Measurements from ENCODE around the gene KCNQ1. TPM values are rescaled to one million over a fixed set of nuclear protein-coding genes. Genes with fewer than 3 reads are reported as not detected.

The KCNQ1 gene
- polyA plus RNA-seq, 1 of the 3 experiments (the other 2 are of a cell fraction): 0.05 TPM

- H2AFZ ChIP-seq (ENCODE audit: low read depth): no peak overlapping the region
- no peaks in the 10 kb centered on the region for H3K9me3 ChIP-seq
- no peaks in the 10 kb centered on the region for H3K36me3 ChIP-seq (replicated peaks in 1 of 2; ENCODE audit: control insufficient read depth in 1 of 2, insufficient read depth in 2 of 2, low read length in 1 of 2)
- no peak overlapping the region for H3K9ac ChIP-seq
- H3K4me3 ChIP-seq (ENCODE audit: low read depth in 2 of 2, low read length in 1 of 2): no peak overlapping the region
- no peak for TF ChIP-seq ELF1 (IDR thresholded peaks at IDR 0.05)
- TF ChIP-seq USF1 (IDR thresholded peaks at IDR 0.05; ENCODE audit: borderline replicate concordance, low read depth): no peak
- no peak for TF ChIP-seq PBX3 (IDR thresholded peaks at IDR 0.05)
- no peak for TF ChIP-seq SMC3 (IDR thresholded peaks at IDR 0.05; ENCODE audit: low read depth, low read length)
- TF ChIP-seq YY1 (IDR thresholded peaks at IDR 0.05; ENCODE audit: low read depth): no peak
- no peak for TF ChIP-seq EZH2phosphoT487 (IDR thresholded peaks at IDR 0.05; ENCODE audit: borderline replicate concordance, low read depth)
- ChIA-PET POLR2A (no interaction called here), CTCF (interaction anchor here (1.1 to 1.2 kb wide), 2 partner anchors 29 to 31 kb away, joined by 3 read pairs; partner anchors contain the start of gene CDKN1C)
- H3K4me1 ChIP-seq (ENCODE audit: control insufficient read depth in 1 of 2, insufficient read depth in 2 of 2, low read depth in 1 of 2, low read length in 1 of 2): peaks cover 0 to 4% of the 10 kb centered on the region in 2 experiments; a peak in 1 of 4 replicates
- DNase-seq: no peak
- no peaks in the 10 kb centered on the region for H3K79me2 ChIP-seq (ENCODE audit: insufficient read depth)
- H3K4me2 ChIP-seq: no peak overlapping the region
- H4K20me1 ChIP-seq (ENCODE audit: insufficient read depth): no peaks in the 10 kb centered on the region
- no peak overlapping the region for H3K27ac ChIP-seq (ENCODE audit: low read depth in 2 of 2, low read length in 1 of 2)
- H3K9me2 ChIP-seq: no peaks in the 10 kb centered on the region
- 0 out of 2 replicates have a peak, but pooled peaks cover 4% of the 10 kb centered on the region for H3K27me3 ChIP-seq (ENCODE audit: insufficient read depth)
- 79% methylated on average over 7 of the region's 7 CpGs for WGBS (ENCODE audit: low lambda C conversion rate)
- no peaks in the 10 kb centered on the region for H3F3A ChIP-seq (replicated peaks; ENCODE audit: insufficient read depth)
Observed at GRCh38 chr11:2853997-2854560, 409.3 kb downstream of the KCNQ1 start.

GRCh38 chr11:2855162-2855561 lies 410.4 kb downstream of the KCNQ1 start:
- CTCF ChIA-PET: no interaction called here
- Histone ChIP-seq H3K9me3 (no peaks in the 10 kb centered on the region), H4K20me1 (ENCODE audit: insufficient read depth) (no peaks in the 10 kb centered on the region), H3K4me2 (no peak overlapping the region), H3K9me2 (no peaks in the 10 kb centered on the region), H3K4me3 (ENCODE audit: low read depth in 2 of 2, low read length in 1 of 2) (no peak overlapping the region), H2AFZ (ENCODE audit: low read depth) (no peak overlapping the region), H3K79me2 (ENCODE audit: insufficient read depth) (no peaks in the 10 kb centered on the region), H3K27me3 (ENCODE audit: insufficient read depth) (0 out of 2 replicates have a peak, but pooled peaks cover 4% of the 10 kb centered on the region), H3K27ac (ENCODE audit: low read depth in 2 of 2, low read length in 1 of 2) (no peak overlapping the region), H3K4me1 (ENCODE audit: control insufficient read depth in 1 of 2, insufficient read depth in 2 of 2, low read depth in 1 of 2, low read length in 1 of 2) (peaks cover 0 to 4% of the 10 kb centered on the region in 2 experiments; a peak in 1 of 4 replicates), H3K9ac (no peak overlapping the region), H3K36me3 (replicated peaks in 1 of 2; ENCODE audit: control insufficient read depth in 1 of 2, insufficient read depth in 2 of 2, low read length in 1 of 2) (no peaks in the 10 kb centered on the region), H3F3A (replicated peaks; ENCODE audit: insufficient read depth) (no peaks in the 10 kb centered on the region)
- no peak for TF ChIP-seq RAD21 (IDR thresholded peaks at IDR 0.05; ENCODE audit: low read length)
- TF ChIP-seq USF1 (IDR thresholded peaks at IDR 0.05; ENCODE audit: borderline replicate concordance, low read depth): no peak
- TF ChIP-seq NRF1 (IDR thresholded peaks at IDR 0.05; ENCODE audit: low read depth, low read length): no peak
- TF ChIP-seq GATA2 (CRISPR knock-in tag; IDR thresholded peaks at IDR 0.05): no peak
- no peak for TF ChIP-seq IRF3 (IDR thresholded peaks at IDR 0.05; ENCODE audit: low read depth, low read length)
- TF ChIP-seq SMC3 (IDR thresholded peaks at IDR 0.05; ENCODE audit: low read depth, low read length): no peak
- POLR2A ChIA-PET: no interaction called here
- DNase-seq: no peak
- 56% methylated on average over 7 of the region's 8 CpGs for WGBS (ENCODE audit: low lambda C conversion rate)

All from SK-N-SH (cell line).